ENCODE measurements around the gene CLP1. TPM values are rescaled to one million over a fixed set of nuclear protein-coding genes. Genes with fewer than 3 reads are reported as not detected.

The CLP1 gene
- total RNA-seq, 1 experiment from 2014 or later, result 15.2 TPM

GRCh38 chr11:57653163-57653562 is 4.4 kb upstream of the CLP1 start:
- CTCF ChIA-PET, result interaction anchor here (0.6 kb wide), 1 partner anchor 9 kb away, joined by 4 read pairs; no protein-coding TSS in a partner anchor
- H3K36me3 Mint-ChIP-seq (ENCODE audit: insufficient read depth, unreplicated experiment), result peaks cover 11% of the 10 kb centered on the region
- intact Hi-C loops (cut with micrococcal nuclease; ENCODE audit: unreplicated experiment), result no loop called here
- no peak for DNase-seq
- H3K27me3 Mint-ChIP-seq (ENCODE audit: unreplicated experiment), result peaks cover 29% of the 10 kb centered on the region
- TF ChIP-seq CTCF (IDR thresholded peaks at IDR 0.05; ENCODE audit: unreplicated experiment), result no peak
- no peaks in the 10 kb centered on the region for H3K9me3 Mint-ChIP-seq (ENCODE audit: low read depth, unreplicated experiment)
- no peak overlapping the region for H3K4me3 Mint-ChIP-seq (ENCODE audit: low read depth, unreplicated experiment)
- H3K4me1 Mint-ChIP-seq (ENCODE audit: low read depth, unreplicated experiment), result peaks cover 18% of the 10 kb centered on the region
- no peak overlapping the region for H3K27ac Mint-ChIP-seq (ENCODE audit: unreplicated experiment)
- BruUV-seq (replicated peaks), result no TSS peak

- no peaks in the 10 kb centered on the region for H3K27me3 Mint-ChIP-seq (ENCODE audit: unreplicated experiment)
- peaks cover 25% of the 10 kb centered on the region for H3K36me3 Mint-ChIP-seq (ENCODE audit: insufficient read depth, unreplicated experiment)
- H3K9me3 Mint-ChIP-seq (ENCODE audit: low read depth, unreplicated experiment), result no peaks in the 10 kb centered on the region
- peaks cover 8% of the 10 kb centered on the region for H3K4me1 Mint-ChIP-seq (ENCODE audit: low read depth, unreplicated experiment)
- intact Hi-C loops (cut with micrococcal nuclease; ENCODE audit: unreplicated experiment), result loop anchor here (1.0 kb wide), 1 partner anchor 9 kb away; no protein-coding TSS in a partner anchor
- H3K4me3 Mint-ChIP-seq (ENCODE audit: low read depth, unreplicated experiment), result peak overlapping the region; percentile 93
- no peak for DNase-seq
- peak overlapping the region; percentile 80 for H3K27ac Mint-ChIP-seq (ENCODE audit: unreplicated experiment)
- CTCF ChIA-PET, result interaction anchor here (1.2 kb wide), 1 partner anchor 16 kb away, joined by 3 read pairs; no protein-coding TSS in a partner anchor
- no peak for TF ChIP-seq CTCF (IDR thresholded peaks at IDR 0.05; ENCODE audit: unreplicated experiment)
- TSS peak; percentile 94 for BruUV-seq (replicated peaks)
Measured at GRCh38 chr11:57656885-57657193, 723 bp upstream of the CLP1 start.

- peak overlapping the region; percentile 80 for H3K27ac Mint-ChIP-seq (ENCODE audit: unreplicated experiment)
- H3K9me3 Mint-ChIP-seq (ENCODE audit: low read depth, unreplicated experiment), result no peaks in the 10 kb centered on the region
- BruUV-seq (replicated peaks), result TSS peak; percentile 89
- peaks cover 25% of the 10 kb centered on the region for H3K36me3 Mint-ChIP-seq (ENCODE audit: insufficient read depth, unreplicated experiment)
- no peak for DNase-seq
- intact Hi-C loops (cut with micrococcal nuclease; ENCODE audit: unreplicated experiment), result no loop called here
- H3K4me1 Mint-ChIP-seq (ENCODE audit: low read depth, unreplicated experiment), result peaks cover 8% of the 10 kb centered on the region
- peak overlapping the region; percentile 93 for H3K4me3 Mint-ChIP-seq (ENCODE audit: low read depth, unreplicated experiment)
- H3K27me3 Mint-ChIP-seq (ENCODE audit: unreplicated experiment), result no peaks in the 10 kb centered on the region
- TF ChIP-seq CTCF (IDR thresholded peaks at IDR 0.05; ENCODE audit: unreplicated experiment), result no peak
- CTCF ChIA-PET, result interaction anchor here (0.6 to 1.2 kb wide), 2 partner anchors 17 to 50 kb away, joined by 3 read pairs; no protein-coding TSS in a partner anchor
Measured at GRCh38 chr11:57658023-57658361, 430 bp downstream of the CLP1 start.

GRCh38 chr11:57659669-57660068 is 2.1 kb downstream of the CLP1 start:
- no peak for DNase-seq
- CTCF ChIA-PET, result no interaction called here
- no TSS peak for BruUV-seq (replicated peaks)
- H3K9me3 Mint-ChIP-seq (ENCODE audit: low read depth, unreplicated experiment), result no peaks in the 10 kb centered on the region
- no peaks in the 10 kb centered on the region for H3K27me3 Mint-ChIP-seq (ENCODE audit: unreplicated experiment)
- no peak for TF ChIP-seq CTCF (IDR thresholded peaks at IDR 0.05; ENCODE audit: unreplicated experiment)
- peaks cover 8% of the 10 kb centered on the region for H3K4me1 Mint-ChIP-seq (ENCODE audit: low read depth, unreplicated experiment)
- peaks cover 25% of the 10 kb centered on the region for H3K36me3 Mint-ChIP-seq (ENCODE audit: insufficient read depth, unreplicated experiment)
- no peak overlapping the region for H3K27ac Mint-ChIP-seq (ENCODE audit: unreplicated experiment)
- intact Hi-C loops (cut with micrococcal nuclease; ENCODE audit: unreplicated experiment), result loop anchor here (10.0 kb wide), 1 partner anchor 125 kb away; no protein-coding TSS in a partner anchor
- no peak overlapping the region for H3K4me3 Mint-ChIP-seq (ENCODE audit: low read depth, unreplicated experiment)
